Measurements from ENCODE around the gene SLC5A12.
A peak's percentile ranks its signal among the peaks of the same experiment; 100 is the strongest.
"Not testable (repeated sequence)": the region's sequence is repeated elsewhere in the genome, so short reads cannot be mapped to it uniquely, and the experiment has no call there.

The SLC5A12 gene

GRCh38 chr11:26655287-26655686, 66.6 kb downstream of the SLC5A12 start:
- DNase-seq (ENCODE audit: low spot score), result no peak

DNA sequence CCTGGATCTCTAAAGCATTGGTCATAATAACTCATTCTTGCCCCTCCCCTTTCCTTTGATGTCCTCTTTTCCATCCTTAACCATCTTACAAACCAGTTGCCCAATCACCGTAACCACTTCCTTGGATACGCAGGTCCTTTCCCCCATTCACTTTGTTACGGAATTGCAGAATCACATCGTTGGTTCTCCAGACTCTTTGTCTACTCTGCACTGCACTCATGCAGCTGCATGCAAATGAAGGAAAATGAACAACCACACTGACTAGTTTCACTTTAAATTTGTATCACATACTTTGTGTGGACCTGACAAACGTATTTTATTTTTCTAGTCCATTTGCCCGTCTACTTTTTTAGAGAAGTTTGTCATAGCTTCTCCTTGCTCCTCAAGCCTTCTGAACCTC, 69.9 kb downstream of the SLC5A12 start:
- no peak for DNase-seq (ENCODE audit: low spot score)

DNA sequence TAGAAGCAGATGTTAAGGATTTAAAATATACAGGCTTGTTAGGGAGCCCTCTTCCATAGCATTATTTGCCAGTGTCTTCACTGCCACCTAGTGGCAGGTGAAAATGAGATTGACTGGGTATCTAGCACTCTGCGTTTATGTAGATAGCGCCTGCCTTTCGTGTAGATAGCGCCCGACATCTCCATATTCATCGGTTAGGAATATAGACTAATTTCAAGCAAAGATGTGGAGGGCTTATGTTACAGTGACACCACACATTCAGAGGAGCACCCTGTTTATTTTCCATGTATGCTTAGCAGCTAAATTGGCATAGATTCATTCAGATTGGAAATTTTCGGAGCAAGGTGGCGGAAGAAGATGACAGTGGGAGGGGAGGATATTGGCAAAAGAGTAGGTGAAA, 72.0 kb downstream of the SLC5A12 start:
- DNase-seq (ENCODE audit: low spot score), result peak; percentile 52

- DNase-seq (ENCODE audit: low spot score), result not testable (repeated sequence)
These were observed 78.5 kb downstream of the SLC5A12 start for GRCh38 chr11:26643314-26643713.

DNA sequence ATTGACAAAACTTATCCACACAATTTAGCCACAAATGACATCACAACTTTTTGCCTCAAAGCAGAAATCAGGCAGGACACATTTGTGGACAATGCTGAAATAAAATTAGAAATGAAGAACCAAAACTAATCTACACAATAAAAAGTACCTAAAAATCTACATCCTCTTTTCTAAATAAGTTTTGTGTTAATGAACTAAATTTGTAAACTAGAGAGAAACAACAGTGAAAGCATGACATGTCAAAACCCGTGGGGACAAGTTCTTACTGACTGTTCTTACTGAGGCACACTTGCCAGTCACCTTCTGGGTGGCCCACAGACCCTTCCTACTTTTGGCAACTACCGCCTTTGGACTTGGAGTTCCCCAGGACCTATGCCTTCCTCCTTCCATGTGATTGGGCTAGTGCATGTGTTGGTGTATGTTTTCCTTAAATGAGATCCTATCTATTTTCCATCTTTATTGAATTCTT, 89.1 kb downstream of the SLC5A12 start:
- DNase-seq (ENCODE audit: low spot score), result no peak

DNA sequence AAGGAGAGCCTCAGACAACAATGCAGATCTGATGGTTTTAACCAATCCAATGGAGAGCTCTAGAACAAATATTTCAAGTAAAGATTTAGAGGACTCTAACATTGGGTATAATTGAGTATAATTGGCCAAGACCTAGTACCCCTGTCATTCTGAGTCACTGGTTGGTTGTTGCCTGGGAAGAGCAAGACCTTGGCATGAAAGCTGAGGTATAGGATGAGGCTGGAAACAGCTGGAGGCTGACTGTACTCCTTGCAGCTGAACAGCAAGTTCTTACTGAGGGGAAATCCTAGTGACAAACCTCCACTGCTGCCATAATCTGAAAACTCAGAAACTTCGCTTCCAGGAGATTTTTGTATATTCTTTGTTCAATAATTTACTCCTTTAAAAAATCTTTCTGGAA, 95.5 kb downstream of the SLC5A12 start:
- no peak for DNase-seq (ENCODE audit: low spot score)

- DNase-seq (ENCODE audit: low spot score), result no peak
These were observed 98.7 kb downstream of the SLC5A12 start for GRCh38 chr11:26623076-26623659.

GRCh38 chr11:26622181-26622580, 99.7 kb downstream of the SLC5A12 start:
- DNase-seq (ENCODE audit: low spot score), result no peak

DNA sequence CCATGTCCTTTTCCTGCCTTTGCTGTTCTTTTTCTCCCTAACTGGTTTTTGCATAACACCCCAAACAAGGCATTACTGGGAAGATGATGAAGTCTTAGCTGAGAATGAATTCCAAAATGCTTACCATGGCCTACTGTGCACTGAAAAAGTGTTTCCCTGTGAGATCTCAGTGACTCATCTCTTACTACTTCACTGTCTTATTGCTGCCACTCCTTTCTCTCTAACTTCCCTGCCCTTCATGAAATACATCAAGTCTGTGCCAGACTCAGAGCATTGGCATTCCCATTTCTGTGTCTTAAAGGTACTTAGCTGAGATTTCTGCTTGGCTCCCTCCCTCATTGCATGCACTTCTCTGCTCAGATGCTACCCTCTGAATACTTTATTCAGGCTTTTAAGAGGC, 100.7 kb downstream of the SLC5A12 start:
- DNase-seq (ENCODE audit: low spot score), result no peak

GRCh38 chr11:26620282-26621045, 101.4 kb downstream of the SLC5A12 start:
- DNase-seq (ENCODE audit: low spot score), result no peak

GRCh38 chr11:26618441-26618840, 103.4 kb downstream of the SLC5A12 start:
- DNase-seq (ENCODE audit: low spot score), result no peak

Data from globus pallidus (tissue), 1 donor.